ENCODE measurements around the gene TPR.

The TPR gene

DNA sequence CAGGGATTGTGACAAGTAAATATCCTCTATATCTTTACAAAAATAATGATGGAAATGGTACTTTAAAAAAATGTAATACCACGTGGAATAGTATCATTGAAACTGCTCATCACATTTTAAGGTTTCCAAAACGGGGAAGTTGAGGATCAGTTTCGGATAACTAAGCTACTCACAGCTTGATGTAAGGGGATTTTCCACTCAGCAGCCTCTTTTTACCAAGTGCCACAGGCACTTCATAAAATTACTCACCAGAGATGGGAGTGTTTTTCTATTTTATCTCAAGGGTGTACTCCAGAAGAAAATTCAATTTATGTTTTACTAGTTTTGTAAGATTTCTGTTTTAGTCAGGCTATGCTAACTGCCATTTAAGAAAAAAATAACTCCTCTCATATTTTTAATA is 91.7 kb downstream of the TPR start:
- no peak for DNase-seq

- no peak for DNase-seq
Measured at GRCh38 chr1:186282466-186282865, 92.6 kb downstream of the TPR start.

GRCh38 chr1:186275822-186276221 is 99.2 kb downstream of the TPR start:
- DNase-seq: no peak

GRCh38 chr1:186272486-186272885 is 102.6 kb downstream of the TPR start:
- no peak for DNase-seq

DNA sequence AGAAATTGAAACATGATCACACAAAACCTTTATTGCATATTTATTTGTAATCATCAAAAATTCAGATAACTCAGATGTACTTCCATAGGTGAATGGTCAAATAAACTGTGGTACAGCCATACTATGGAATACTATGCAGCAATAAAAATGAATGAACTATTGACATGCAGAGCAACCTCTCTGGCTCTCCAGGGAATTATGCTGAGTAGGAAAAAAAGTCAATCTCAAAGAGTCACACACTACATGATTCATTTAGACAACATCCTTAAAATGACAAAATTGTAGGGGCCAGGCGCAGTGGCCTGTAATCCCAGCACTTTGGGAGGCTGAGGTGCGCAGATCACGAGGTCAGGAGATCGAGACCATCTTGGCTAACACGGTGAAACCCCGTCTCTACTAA is 104.0 kb downstream of the TPR start:
- DNase-seq: no peak
